NCI-H1694 treated with DMSO at 0.1 percent for 48 hours (cell line): ENCODE measurements around the gene MICAL2.
A peak's percentile ranks its signal among the peaks of the same experiment; 100 is the strongest.

Source experiments
- DNase-seq: peaks from one replicate; lab custom pipeline; 2025; lab: John Stamatoyannopoulos, UW

The MICAL2 gene

DNA sequence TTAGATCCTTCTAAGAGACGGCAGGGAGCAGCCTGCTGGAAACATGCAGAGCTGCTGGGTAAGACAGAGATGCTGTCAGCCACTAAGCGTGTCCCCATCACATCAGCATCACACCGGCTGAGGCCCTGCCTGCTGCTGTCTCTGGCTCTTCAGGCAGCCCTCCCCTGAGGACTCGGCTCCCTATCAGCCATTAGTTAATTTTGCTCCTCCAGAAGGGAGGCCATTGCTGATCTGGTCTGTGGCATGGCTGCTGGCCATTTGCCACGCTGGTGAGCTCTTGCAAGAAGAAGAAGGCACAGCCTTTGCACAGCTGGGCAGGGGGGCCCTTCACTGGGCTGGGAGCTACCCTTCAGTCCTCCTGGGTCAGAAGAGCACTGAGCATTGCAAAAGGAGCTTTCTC, 135.8 kb downstream of the MICAL2 start:
- peak; percentile 34 for DNase-seq

GRCh38 chr11:12246989-12247388, 136.6 kb downstream of the MICAL2 start:
- DNase-seq: no peak

- DNase-seq: no peak
Observed at GRCh38 chr11:12247543-12248254, 137.3 kb downstream of the MICAL2 start.

- no peak for DNase-seq
Observed at GRCh38 chr11:12248330-12248729, 137.9 kb downstream of the MICAL2 start.

DNA sequence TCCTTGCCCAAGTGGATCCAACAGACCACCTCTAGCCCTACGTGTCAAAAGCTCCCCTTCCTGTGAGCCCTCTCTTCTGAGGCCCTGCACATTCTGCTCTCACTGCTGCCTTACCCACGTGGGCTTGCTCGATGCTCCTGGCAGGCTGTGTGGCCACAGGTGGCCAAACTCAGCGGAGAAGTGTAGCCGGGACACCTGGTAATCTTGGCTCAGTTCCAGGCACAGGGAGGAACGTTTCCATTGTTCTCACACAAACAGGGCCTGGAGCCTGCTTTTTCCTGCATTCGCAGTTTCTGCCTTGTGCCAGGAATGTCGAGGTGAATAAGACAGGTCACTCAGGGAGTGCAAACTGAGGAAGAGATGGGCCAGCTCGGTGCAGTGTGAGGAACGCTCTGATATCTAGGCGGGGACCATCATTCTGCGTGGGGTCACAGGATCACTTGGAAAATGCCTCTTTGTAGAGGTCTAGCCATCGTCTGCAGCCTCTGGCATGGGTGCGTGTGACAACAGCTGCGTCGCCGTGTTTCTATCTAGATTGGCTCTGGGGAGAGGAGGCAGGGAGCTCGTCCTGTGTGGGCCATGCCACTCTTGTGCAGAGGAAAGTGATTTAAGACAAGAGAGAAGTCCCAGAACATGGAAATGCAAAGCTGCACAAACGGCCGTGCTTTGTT, 139.3 kb downstream of the MICAL2 start:
- peak; percentile 73 for DNase-seq

DNA sequence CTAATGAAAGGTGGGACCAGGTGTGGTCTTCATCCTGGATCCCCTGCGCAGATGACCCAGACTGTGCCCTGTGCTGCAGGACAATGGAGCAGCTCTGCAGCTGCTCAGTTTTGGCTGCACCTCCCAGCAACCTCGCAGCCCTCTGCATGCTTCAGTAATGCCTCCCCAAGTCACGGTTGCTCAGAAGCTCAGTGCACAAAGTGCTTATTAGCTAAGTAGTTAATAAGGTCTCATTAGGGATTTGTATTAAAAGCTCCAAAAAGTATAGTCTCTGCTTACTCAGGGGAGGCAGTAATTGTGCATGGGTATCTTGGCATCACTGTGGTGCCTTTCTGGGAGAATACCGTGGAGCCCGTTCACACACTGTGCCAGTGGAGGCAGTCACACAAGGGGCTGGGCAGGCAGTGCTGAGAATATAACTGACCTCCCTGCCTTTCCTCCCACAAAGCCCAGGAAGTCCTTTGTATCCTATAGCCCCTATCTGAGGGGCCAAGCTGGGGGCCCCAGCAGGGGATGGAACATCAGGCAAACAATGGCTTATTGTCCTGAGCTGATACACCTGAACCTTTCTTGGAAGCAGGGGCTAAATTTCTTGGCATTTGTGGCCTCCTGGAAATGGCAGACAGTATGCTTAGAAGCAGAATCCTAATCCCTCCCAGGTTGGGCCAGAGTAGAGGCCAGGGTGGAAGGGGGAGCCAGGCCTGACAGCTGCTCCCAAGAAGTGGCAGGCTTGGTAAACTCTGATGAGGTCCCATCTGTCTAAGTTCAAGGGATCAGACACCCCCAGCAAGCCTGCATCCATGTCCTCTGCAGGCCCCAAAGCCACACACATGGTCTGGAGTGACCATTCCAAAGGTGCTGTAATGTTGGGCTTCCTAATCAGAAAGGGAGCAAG, 141.5 kb downstream of the MICAL2 start:
- DNase-seq: no peak

DNA sequence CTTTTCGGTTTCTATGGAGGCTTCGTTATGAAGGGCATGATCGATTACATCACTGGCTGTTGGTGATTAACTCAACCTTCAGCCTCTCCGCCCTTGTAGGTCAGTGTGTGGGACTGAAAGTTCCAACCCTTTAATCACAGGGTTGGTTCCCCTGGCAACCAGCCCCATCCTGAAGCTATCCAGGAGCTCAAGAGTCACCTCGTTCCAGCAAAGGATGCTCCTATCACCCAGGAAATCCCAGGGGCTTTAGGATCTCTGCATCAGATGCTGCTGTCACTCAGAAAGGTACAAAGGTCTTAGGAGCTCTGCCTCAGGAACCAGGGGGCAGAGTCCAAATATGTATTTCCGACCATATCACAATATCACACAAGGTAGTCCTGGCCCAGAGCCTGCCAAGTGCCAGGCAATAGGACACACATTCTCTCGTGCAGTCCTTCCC, 143.5 kb downstream of the MICAL2 start:
- no peak for DNase-seq

- no peak for DNase-seq
Observed at GRCh38 chr11:12258451-12258850, 148.1 kb downstream of the MICAL2 start.

DNA sequence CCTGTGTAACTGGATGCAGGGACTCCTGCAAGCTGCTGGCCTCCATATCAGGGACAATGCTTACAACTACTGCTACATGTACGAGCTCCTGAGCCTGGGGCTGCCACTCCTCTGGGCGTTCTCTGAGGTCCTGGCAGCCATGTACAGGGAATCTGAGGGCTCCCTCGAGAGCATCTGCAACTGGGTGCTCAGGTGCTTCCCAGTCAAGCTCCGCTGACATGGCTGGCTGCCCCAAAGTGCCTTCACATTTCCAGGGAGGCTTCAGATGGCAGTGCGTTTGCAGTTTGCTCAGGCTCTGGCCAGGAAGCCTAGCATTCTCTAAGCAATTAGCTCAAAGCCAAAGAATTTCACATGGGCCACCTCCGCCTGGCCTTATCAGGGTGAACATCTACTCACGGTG, 149.6 kb downstream of the MICAL2 start:
- DNase-seq: no peak

GRCh38 chr11:12260731-12261521, 150.5 kb downstream of the MICAL2 start:
- DNase-seq: no peak

DNA sequence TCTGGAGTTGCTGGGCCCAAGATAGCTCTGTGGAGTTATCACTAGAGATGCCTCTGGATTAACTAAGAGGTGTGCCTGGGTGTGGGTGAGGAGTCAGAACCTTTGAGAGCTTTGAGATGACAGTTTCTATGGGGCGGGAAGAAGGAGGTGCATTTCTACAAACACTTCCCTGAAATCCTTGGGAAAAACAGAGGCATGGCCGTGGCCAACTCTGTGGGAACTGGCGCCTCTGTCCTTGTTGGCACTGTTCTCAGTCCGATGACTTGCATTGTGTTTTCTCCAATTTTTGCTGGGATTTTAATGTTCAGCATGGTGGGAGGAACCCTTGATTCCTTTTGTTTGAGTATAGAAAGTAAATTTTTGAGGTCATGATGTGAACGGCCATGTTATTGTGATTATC, 151.2 kb downstream of the MICAL2 start:
- no peak for DNase-seq

- no peak for DNase-seq
Observed at GRCh38 chr11:12263141-12263693, 152.8 kb downstream of the MICAL2 start.

- DNase-seq: no peak
Observed at GRCh38 chr11:12264361-12264760, 154.0 kb downstream of the MICAL2 start.

DNA sequence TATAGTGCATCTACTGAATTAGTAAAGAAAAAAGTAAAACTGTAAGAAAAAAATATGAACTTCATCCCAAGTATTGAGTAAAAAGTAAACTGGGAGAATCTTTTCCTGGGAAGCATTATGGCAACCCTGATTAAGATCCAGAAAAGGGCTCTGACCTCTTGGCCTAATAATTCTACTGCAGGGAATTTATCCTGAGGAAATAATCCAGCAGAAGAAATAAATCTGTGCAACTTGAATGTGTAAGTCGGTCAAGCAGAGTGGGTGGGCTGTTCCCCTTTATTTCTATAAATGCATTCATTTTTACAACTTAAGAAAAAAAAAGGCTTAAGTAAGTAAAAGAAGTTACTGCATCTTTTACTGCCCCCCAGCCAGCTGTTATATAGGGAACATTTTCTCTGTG, 155.7 kb downstream of the MICAL2 start:
- DNase-seq: no peak

- DNase-seq: no peak
Observed at GRCh38 chr11:12266943-12267342, 156.6 kb downstream of the MICAL2 start.

DNA sequence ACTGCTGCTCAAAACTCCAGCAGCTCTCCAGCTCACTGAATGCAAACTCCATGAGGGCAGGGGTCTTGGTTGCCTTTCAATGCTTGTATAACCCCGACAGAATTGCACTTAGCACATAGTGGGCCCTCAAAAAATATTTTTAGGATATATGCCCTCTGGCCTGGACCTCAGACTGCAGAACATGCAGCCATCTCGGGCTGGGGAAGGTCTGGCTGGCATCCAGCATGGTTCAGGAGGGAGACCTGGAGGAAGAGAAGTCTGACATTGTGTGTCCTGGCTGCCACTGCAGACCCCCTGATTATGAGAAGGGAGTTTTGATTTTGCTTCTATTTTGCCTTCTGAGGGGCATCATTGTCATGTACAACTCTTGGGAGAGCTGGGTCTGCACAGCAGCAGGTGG, 157.5 kb downstream of the MICAL2 start:
- DNase-seq: no peak

GRCh38 chr11:12269104-12269441, 158.7 kb downstream of the MICAL2 start:
- DNase-seq: no peak

DNA sequence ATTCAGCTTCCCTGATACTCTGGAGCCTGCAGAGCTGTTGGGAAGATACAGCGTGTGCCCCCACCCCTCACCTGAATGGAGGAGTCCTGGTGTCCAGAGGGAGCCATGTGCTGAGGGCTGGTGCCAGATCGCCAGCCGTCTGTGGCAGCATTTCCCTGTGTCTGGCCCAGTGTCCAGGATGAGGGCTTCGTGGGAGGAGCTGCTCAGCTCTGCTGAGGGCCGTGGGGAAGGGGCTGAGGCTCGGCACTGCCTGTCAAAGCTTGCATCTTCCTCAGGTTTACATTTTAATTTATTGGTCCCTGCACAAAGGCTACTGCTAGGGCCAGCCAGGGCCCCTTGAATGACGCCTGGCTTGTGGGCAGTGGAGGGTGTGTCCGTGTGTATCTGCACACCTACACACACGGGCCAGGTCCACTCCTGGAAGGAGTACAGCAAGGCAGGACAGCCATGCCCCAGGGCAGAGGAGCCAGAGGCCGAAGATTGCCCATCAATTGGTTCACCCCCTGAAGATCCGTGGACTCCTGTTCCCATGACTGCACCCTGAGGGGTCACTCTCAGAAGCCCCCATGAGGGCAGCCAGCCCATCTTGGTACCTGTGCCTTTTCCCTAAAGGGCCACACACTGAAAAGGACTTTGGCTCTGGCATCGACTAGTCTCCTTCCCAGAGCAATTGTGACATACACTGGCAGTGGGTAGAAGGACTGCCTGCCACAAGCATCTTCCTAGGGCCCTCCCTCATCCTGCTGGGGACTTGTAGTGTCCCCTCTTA, 159.2 kb downstream of the MICAL2 start:
- DNase-seq: no peak

GRCh38 chr11:12270215-12270797, 159.9 kb downstream of the MICAL2 start:
- DNase-seq: no peak

DNA sequence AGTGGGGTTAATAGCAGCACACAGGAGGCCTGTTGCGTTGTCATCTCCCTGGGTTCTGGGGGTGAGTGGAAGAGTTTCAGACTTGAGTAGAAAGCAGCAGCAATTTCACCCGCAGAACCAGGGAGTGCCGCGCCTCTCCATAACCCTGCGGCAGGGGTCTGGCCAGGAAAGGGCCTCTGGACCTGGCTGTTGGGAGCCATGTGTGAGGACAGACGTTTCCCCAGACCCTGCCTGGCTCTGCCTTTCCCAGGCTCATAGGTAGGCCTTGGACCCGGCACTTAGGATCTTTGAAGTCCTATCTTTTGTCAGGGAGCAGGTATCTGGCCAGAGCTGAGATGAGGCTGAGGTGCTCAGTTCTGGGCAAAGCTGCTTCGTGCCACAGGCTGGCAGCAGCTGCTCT, 160.4 kb downstream of the MICAL2 start:
- no peak for DNase-seq

GRCh38 chr11:12271241-12271640, 160.9 kb downstream of the MICAL2 start:
- DNase-seq: no peak
